HEK293 (cell line): ENCODE data around the gene ARHGAP4.

Source experiments
- CTCF ChIA-PET: fragments of 350-600 bp; formaldehyde crosslinking; extraction: SDS; loops from one replicate; lab custom pipeline; 2021; ENCODE audit warnings: antibody characterized with exemption; lab: Yijun Ruan, JAX
- POLR2A ChIA-PET: fragments of 300-600 bp; formaldehyde crosslinking; extraction: SDS; loops from one replicate; lab custom pipeline; 2020; ENCODE audit warnings: antibody characterized with exemption, inconsistent platforms; lab: Yijun Ruan, JAX
- H3K27ac ChIP-seq: fragments of 200-500 bp; sonication (Bioruptor generic); 2 replicates; pipeline ENCODE4 v1.5.1; 2014; ENCODE audit warnings: low read depth, low read length, control low read depth, inconsistent platforms; ENCODE audit errors: extremely low read depth
- H3K36me3 ChIP-seq, 2 experiments: fragments of 200-500 bp in 1 of 2; sonication (Bioruptor generic) in 1 of 2; 1 replicate in 1 of 2; 2 replicates in 1 of 2; pipeline ENCODE4 v1.5.1; 2014 to 2017; ENCODE audit warnings: inconsistent platforms in 2 of 2, low read length in 2 of 2; ENCODE audit not compliant: control insufficient read depth in 2 of 2, insufficient read depth in 1 of 2
- H3K4me1 ChIP-seq: fragments of 200-500 bp; sonication (Bioruptor generic); 2 replicates; pipeline ENCODE4 v1.5.1; 2014; ENCODE audit warnings: mild to moderate bottlenecking, low read length, inconsistent platforms; ENCODE audit not compliant: control insufficient read depth, insufficient read depth
- H3K4me3 ChIP-seq: 2 replicates; pipeline ENCODE4 v1.5.1; 2011; ENCODE audit warnings: low read depth, mild to moderate bottlenecking, control low read depth, low read length, moderate library complexity
- H3K9me3 ChIP-seq: fragments of 200-500 bp; sonication (Bioruptor generic); 2 replicates; pipeline ENCODE4 v1.5.1; 2014; ENCODE audit warnings: low read depth, low read length, inconsistent platforms; ENCODE audit not compliant: control insufficient read depth, insufficient read depth
- GFI1B ChIP-seq: fragments of 450-650 bp; formaldehyde crosslinking; IDR thresholded peaks from 2 replicates; pipeline ENCODE4 v1.5.1; 2016; ENCODE audit warnings: missing biosample characterization, missing genetic modification characterization
- GLIS2 ChIP-seq: fragments of 450-650 bp; formaldehyde crosslinking; IDR thresholded peaks from 2 replicates; pipeline ENCODE4 v1.5.1; 2016; ENCODE audit warnings: missing biosample characterization, missing genetic modification characterization
- HIC1 ChIP-seq: fragments of 450-650 bp; formaldehyde crosslinking; IDR thresholded peaks from 2 replicates; pipeline ENCODE4 v1.5.1; 2016; ENCODE audit warnings: missing biosample characterization, missing genetic modification characterization
- KLF10 ChIP-seq: fragments of 450-650 bp; IDR thresholded peaks from 2 replicates; pipeline ENCODE4 v1.5.1; 2018; ENCODE audit warnings: missing biosample characterization, mild to moderate bottlenecking, missing genetic modification characterization
- KLF7 ChIP-seq: fragments of 450-650 bp; formaldehyde crosslinking; IDR thresholded peaks from 2 replicates; pipeline ENCODE4 v1.5.1; 2016; ENCODE audit warnings: missing biosample characterization, missing genetic modification characterization, borderline replicate concordance
- REPIN1 ChIP-seq: fragments of 450-650 bp; formaldehyde crosslinking; IDR thresholded peaks from 2 replicates; pipeline ENCODE4 v1.5.1; 2017; ENCODE audit warnings: missing biosample characterization, missing genetic modification characterization, low read depth
- ZBTB26 ChIP-seq: fragments of 450-650 bp; formaldehyde crosslinking; optimal IDR thresholded peaks from 2 replicates; pipeline ENCODE3; 2016; ENCODE audit warnings: missing biosample characterization, mild to moderate bottlenecking, missing genetic modification characterization
- ZBTB8A ChIP-seq: fragments of 450-650 bp; formaldehyde crosslinking; IDR thresholded peaks from 2 replicates; pipeline ENCODE4 v1.5.1; 2016; ENCODE audit warnings: missing biosample characterization, missing genetic modification characterization
- ZNF132 ChIP-seq: fragments of 450-650 bp; formaldehyde crosslinking; IDR thresholded peaks from 2 replicates; pipeline ENCODE4 v1.5.1; 2017; ENCODE audit warnings: missing biosample characterization, missing genetic modification characterization, borderline replicate concordance
- ZNF18 ChIP-seq: fragments of 450-650 bp; formaldehyde crosslinking; IDR thresholded peaks from 2 replicates; pipeline ENCODE4 v1.5.1; 2016; ENCODE audit warnings: missing biosample characterization, missing genetic modification characterization
- ZNF184 ChIP-seq: fragments of 450-650 bp; IDR thresholded peaks from 2 replicates; pipeline ENCODE4 v1.5.1; 2018; ENCODE audit warnings: missing biosample characterization, mild to moderate bottlenecking, missing genetic modification characterization
- ZNF202 ChIP-seq: fragments of 450-650 bp; formaldehyde crosslinking; IDR thresholded peaks from 2 replicates; pipeline ENCODE4 v1.5.1; 2016; ENCODE audit warnings: missing biosample characterization, missing genetic modification characterization, borderline replicate concordance
- ZNF501 ChIP-seq: fragments of 450-650 bp; formaldehyde crosslinking; IDR thresholded peaks from 2 replicates; pipeline ENCODE4 v1.5.1; 2016; ENCODE audit warnings: missing biosample characterization, missing genetic modification characterization
- ZSCAN4 ChIP-seq: fragments of 450-650 bp; formaldehyde crosslinking; IDR thresholded peaks from 2 replicates; pipeline ENCODE4 v1.5.1; 2017; ENCODE audit warnings: missing biosample characterization, missing genetic modification characterization
- TF ChIP-seq, protein P1 (sequence below): fragments of 450-650 bp; formaldehyde crosslinking; IDR thresholded peaks from 2 replicates; pipeline ENCODE4 v1.5.1; 2016; ENCODE audit warnings: missing biosample characterization, missing genetic modification characterization
- TF ChIP-seq, protein P2 (sequence below): fragments of 450-650 bp; formaldehyde crosslinking; IDR thresholded peaks from 2 replicates; pipeline ENCODE4 v1.5.1; 2016; ENCODE audit warnings: missing biosample characterization, missing genetic modification characterization, borderline replicate concordance
- TF ChIP-seq, protein P3 (sequence below): IDR thresholded peaks from 2 replicates; pipeline ENCODE4 v1.6.1; 2011; ENCODE audit warnings: mild to moderate bottlenecking, low read depth, low read length, borderline replicate concordance

ARHGAP4 gene

DNA sequence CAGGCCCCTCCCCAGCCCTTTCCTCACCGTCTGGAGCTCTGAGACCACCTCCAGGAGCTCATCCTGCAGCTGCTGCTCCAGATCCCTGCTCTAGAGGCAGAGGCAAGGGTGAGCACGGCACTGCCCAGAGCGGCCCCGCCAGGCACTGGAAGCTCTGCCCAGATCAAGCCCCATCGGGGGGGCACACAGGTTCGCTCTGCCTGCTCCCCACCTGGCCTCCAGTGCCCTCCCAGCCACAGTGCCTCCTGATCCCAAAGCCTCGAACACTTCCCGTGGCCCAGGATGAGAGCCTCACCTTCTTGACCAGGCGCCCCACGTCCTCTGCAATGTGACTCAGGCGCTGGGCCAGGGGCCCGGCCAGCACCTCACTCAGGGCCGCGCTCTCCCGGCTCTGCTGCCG, 5.0 kb downstream of the ARHGAP4 start:
- ChIA-PET CTCF (interaction anchor here (0.6 to 9.1 kb wide), 5 partner anchors 10 to 312 kb away, joined by 3 to 168 read pairs (median 3); partner anchors contain the start of gene RENBP), POLR2A (no interaction called here)
- Histone ChIP-seq H3K4me3 (no peak overlapping the region), H3K9me3 (no peaks in the 10 kb centered on the region), H3K4me1 (no peaks in the 10 kb centered on the region)
- no peak for TF ChIP-seq HIC1 (tag by site-specific recombination)
- TF ChIP-seq ZSCAN4 (tag by site-specific recombination), result no peak
- TF ChIP-seq ZNF132 (tag by site-specific recombination), result no peak
- no peak for TF ChIP-seq ZBTB8A (tag by site-specific recombination)
- no peak for TF ChIP-seq GLIS2 (tag by site-specific recombination)
- no peak for TF ChIP-seq KLF7 (tag by site-specific recombination)
- TF ChIP-seq, protein P1, sequence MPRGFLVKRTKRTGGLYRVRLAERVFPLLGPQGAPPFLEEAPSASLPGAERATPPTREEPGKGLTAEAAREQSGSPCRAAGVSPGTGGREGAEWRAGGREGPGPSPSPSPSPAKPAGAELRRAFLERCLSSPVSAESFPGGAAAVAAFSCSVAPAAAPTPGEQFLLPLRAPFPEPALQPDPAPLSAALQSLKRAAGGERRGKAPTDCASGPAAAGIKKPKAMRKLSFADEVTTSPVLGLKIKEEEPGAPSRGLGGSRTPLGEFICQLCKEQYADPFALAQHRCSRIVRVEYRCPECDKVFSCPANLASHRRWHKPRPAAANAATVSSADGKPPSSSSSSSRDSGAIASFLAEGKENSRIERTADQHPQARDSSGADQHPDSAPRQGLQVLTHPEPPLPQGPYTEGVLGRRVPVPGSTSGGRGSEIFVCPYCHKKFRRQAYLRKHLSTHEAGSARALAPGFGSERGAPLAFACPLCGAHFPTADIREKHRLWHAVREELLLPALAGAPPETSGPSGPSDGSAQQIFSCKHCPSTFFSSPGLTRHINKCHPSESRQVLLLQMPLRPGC (tag by site-specific recombination), result no peak
- TF ChIP-seq REPIN1 (tag by site-specific recombination), result no peak
- TF ChIP-seq ZNF501 (tag by site-specific recombination), result no peak
- TF ChIP-seq ZNF202 (tag by site-specific recombination), result no peak
- TF ChIP-seq GFI1B (tag by site-specific recombination), result no peak
- TF ChIP-seq KLF10 (tag by site-specific recombination), result no peak
- TF ChIP-seq, protein P2, sequence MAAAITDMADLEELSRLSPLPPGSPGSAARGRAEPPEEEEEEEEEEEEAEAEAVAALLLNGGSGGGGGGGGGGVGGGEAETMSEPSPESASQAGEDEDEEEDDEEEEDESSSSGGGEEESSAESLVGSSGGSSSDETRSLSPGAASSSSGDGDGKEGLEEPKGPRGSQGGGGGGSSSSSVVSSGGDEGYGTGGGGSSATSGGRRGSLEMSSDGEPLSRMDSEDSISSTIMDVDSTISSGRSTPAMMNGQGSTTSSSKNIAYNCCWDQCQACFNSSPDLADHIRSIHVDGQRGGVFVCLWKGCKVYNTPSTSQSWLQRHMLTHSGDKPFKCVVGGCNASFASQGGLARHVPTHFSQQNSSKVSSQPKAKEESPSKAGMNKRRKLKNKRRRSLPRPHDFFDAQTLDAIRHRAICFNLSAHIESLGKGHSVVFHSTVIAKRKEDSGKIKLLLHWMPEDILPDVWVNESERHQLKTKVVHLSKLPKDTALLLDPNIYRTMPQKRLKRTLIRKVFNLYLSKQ (tag by site-specific recombination), result no peak
- TF ChIP-seq, protein P3, sequence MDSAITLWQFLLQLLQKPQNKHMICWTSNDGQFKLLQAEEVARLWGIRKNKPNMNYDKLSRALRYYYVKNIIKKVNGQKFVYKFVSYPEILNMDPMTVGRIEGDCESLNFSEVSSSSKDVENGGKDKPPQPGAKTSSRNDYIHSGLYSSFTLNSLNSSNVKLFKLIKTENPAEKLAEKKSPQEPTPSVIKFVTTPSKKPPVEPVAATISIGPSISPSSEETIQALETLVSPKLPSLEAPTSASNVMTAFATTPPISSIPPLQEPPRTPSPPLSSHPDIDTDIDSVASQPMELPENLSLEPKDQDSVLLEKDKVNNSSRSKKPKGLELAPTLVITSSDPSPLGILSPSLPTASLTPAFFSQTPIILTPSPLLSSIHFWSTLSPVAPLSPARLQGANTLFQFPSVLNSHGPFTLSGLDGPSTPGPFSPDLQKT, result no peak
- TF ChIP-seq ZBTB26 (tag by site-specific recombination), result no peak
- TF ChIP-seq ZNF184 (tag by site-specific recombination), result no peak
- no peak for TF ChIP-seq ZNF18 (tag by site-specific recombination)
- TF ChIP-seq, all 188 proteins: peak for 0
- H3K36me3 ChIP-seq, result no peaks in the 10 kb centered on the region
- no peak overlapping the region for H3K27ac ChIP-seq
